ENCODE results near the gene PPP1R8.

PPP1R8 gene

GRCh38 chr1:27872802-27873551, 42.4 kb downstream of the PPP1R8 start:
- 0 out of 2 replicates have a peak, but pooled peaks have one; percentile 19 for TF ChIP-seq TAF1 (IDR thresholded peaks at IDR 0.05; ENCODE audit: low read depth)
- TF ChIP-seq REST (IDR thresholded peaks at IDR 0.05; ENCODE audit: low read depth) = no peak

- TF ChIP-seq TEAD4 (IDR thresholded peaks at IDR 0.05) (no peak), TCF12 (IDR thresholded peaks at IDR 0.05; ENCODE audit: low read depth) (no peak), TAF1 (IDR thresholded peaks at IDR 0.05; ENCODE audit: low read depth) (no peak), EGR1 (IDR thresholded peaks at IDR 0.05) (no peak), REST (IDR thresholded peaks at IDR 0.05; ENCODE audit: low read depth) (no peak), USF1 (IDR thresholded peaks at IDR 0.05) (no peak), NFIC (IDR thresholded peaks at IDR 0.05) (no peak), CEBPB (IDR thresholded peaks at IDR 0.05) (no peak), MAX (IDR thresholded peaks at IDR 0.05) (no peak), EP300 (IDR thresholded peaks at IDR 0.05; ENCODE audit: borderline replicate concordance) (no peak), RAD21 (IDR thresholded peaks at IDR 0.05; ENCODE audit: low read depth) (no peak), YY1 (IDR thresholded peaks at IDR 0.05; ENCODE audit: low read depth) (no peak), CREB1 (IDR thresholded peaks at IDR 0.05; ENCODE audit: low read depth) (no peak), FOXM1 (IDR thresholded peaks at IDR 0.05; ENCODE audit: borderline replicate concordance, low read depth) (no peak), ZBTB7A (IDR thresholded peaks at IDR 0.05; ENCODE audit: low read depth) (no peak)
Measured at GRCh38 chr1:27873671-27874384, 43.2 kb downstream of the PPP1R8 start.

- TF ChIP-seq EGR1 (IDR thresholded peaks at IDR 0.05) (no peak), NFIC (IDR thresholded peaks at IDR 0.05) (0 out of 2 replicates have a peak, but pooled peaks have one; percentile 14)
Measured at GRCh38 chr1:27876341-27877114, 45.9 kb downstream of the PPP1R8 start.

GRCh38 chr1:27877115-27877416, 46.5 kb downstream of the PPP1R8 start:
- TF ChIP-seq TEAD4 (IDR thresholded peaks at IDR 0.05) = no peak
- no peak for TF ChIP-seq MAX (IDR thresholded peaks at IDR 0.05)
- no peak for TF ChIP-seq YY1 (IDR thresholded peaks at IDR 0.05; ENCODE audit: low read depth)
- no peak for TF ChIP-seq REST (IDR thresholded peaks at IDR 0.05; ENCODE audit: low read depth)
- TF ChIP-seq USF1 (IDR thresholded peaks at IDR 0.05) = no peak
- no peak for TF ChIP-seq TAF1 (IDR thresholded peaks at IDR 0.05; ENCODE audit: low read depth)
- TF ChIP-seq RAD21 (IDR thresholded peaks at IDR 0.05; ENCODE audit: low read depth) = no peak
- TF ChIP-seq CEBPB (IDR thresholded peaks at IDR 0.05) = no peak
- no peak for TF ChIP-seq FOXM1 (IDR thresholded peaks at IDR 0.05; ENCODE audit: borderline replicate concordance, low read depth)
- TF ChIP-seq ZBTB7A (IDR thresholded peaks at IDR 0.05; ENCODE audit: low read depth) = no peak
- no peak for TF ChIP-seq EP300 (IDR thresholded peaks at IDR 0.05; ENCODE audit: borderline replicate concordance)
- TF ChIP-seq TCF12 (IDR thresholded peaks at IDR 0.05; ENCODE audit: low read depth) = no peak
- no peak for TF ChIP-seq EGR1 (IDR thresholded peaks at IDR 0.05)
- TF ChIP-seq NFIC (IDR thresholded peaks at IDR 0.05) = no peak
- TF ChIP-seq CREB1 (IDR thresholded peaks at IDR 0.05; ENCODE audit: low read depth) = no peak

All from Ishikawa (cell line).